GM21786 (cell line): ENCODE results near the gene NR1H4.
"Not testable (repeated sequence)": the region's sequence is repeated elsewhere in the genome, so short reads cannot be mapped to it uniquely, and the experiment has no call there.

ENCODE experiments used
- ATAC-seq: cut with Tn5 transposase; IDR thresholded peaks from one replicate; pipeline ENCODE4 v1.9.1; 2021; ENCODE audit not compliant: unreplicated experiment

The NR1H4 gene

GRCh38 chr12:100473716-100474150, at the start of gene NR1H4:
NR1H4 (plus strand) TSS chr12:100473866; CDS start chr12:100493324, 19,458 bp downstream.
- no peak for ATAC-seq

DNA sequence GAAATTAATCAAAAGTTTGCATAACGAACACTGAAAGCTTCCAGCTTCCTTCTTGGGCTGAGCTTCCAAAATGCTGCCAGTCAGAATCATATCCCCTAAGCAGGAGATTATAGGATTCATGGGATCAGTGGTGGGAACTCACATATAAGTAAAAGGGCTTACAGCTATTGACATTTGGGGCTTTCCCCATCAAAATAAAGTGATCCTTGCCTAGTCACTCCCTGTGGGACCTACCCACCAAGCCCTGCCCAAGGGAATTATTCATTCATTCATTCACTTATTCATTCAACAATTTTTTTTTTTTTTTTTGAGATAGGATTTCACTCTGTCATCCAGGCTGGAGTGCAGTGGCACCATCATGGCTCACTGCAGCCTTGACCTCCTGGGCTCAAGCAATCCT, 47.5 kb upstream of the NR1H4 start:
- no peak for ATAC-seq

- no peak for ATAC-seq
Measured at GRCh38 chr12:100427078-100427477, 46.6 kb upstream of the NR1H4 start.

DNA sequence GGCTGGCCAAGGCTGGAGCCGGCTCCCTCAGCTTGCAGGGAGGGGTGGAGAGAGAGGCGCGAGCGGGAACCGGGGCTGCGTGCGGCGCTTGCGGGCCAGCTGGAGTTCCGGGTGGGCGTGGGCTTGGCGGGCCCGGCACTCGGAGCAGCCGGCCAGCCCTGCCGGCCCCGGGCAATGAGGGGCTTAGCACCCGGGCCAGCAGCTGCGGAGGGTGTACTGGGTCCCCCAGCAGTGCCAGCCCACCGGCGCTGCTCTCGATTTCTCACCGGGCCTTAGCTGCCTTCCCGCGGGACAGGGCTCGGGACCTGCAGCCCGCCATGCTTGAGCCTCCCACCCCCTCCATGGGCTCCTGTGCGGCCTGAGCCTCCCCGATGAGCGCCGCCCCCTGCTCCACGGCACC, 43.4 kb upstream of the NR1H4 start:
- not testable (repeated sequence) for ATAC-seq

DNA sequence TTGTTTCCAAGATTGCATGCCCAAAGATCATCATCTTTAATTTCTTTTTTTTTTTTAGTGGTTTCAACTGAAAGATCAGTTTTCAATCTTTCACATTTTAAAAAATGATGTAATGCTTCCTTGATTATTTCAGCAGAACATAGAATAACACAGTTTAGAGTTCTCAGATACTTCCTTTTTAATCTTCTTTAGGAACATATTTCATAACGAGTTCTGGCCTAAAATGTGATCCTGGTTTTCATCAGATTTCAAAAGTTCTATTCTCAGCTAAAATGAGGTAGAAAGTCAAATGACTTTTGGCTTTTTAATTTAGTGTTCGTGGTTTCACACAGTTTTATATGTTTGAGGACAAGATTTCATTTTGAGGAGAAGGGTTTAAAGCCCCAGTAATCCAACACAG, 40.0 kb upstream of the NR1H4 start:
- ATAC-seq, result no peak

DNA sequence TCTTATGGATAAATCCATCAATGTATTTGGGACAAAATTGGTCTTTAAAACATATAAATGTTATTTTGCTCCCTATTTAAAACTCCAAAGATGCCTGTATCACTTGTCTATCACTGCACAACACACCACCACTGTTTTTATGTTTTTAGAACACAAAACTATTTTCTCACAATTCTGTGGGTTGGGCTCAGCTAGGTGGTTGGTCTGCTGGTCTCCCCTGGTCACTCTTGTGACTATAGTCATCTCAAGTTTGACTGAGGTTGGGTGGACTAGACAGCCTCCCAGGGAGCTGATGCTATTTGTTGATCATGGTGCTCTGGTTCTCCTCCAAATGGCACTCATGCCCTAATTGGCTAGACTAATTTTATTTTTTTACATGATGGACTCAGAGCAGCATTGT, 39.5 kb upstream of the NR1H4 start:
- no peak for ATAC-seq

- no peak for ATAC-seq
Measured at GRCh38 chr12:100435957-100436356, 37.7 kb upstream of the NR1H4 start.

DNA sequence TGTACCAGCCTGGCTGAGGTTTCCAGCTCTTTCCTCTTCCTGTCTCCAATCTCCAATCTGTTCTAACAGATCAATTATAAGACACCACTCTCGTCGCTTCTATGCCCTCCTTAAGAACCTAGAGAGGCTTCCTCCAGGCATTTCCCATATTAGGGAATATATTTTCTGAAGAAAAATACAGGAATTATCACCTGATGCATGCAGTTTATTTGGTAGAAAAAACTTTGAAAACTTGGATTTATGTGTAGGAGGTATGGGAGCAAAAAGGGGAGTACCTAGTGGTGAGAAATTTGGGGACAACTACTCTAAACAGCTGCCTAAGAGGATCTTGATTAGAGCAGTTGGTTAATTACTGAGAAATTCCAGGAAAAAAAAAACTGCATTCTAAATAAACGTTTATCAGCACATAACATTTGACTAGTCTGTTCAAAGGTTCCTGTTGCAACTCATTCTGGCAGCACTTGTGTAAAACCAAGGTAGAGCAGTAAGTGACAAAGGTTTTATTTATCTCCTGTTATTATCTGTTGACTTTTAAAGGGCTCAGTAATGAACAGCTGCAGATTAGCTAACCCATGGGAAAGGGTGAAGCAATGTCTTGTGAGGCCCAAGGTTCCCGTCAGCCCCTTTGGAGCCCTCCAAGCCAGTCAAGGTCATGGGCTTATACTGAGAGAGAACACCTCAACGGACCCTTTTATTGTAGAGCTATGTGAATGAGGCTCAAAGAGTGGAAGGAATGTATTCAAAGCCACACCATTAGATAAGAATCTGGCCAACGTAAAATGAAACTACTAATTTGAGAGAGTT, 36.4 kb upstream of the NR1H4 start:
- ATAC-seq, result no peak

- no peak for ATAC-seq
Measured at GRCh38 chr12:100439797-100440196, 33.9 kb upstream of the NR1H4 start.

DNA sequence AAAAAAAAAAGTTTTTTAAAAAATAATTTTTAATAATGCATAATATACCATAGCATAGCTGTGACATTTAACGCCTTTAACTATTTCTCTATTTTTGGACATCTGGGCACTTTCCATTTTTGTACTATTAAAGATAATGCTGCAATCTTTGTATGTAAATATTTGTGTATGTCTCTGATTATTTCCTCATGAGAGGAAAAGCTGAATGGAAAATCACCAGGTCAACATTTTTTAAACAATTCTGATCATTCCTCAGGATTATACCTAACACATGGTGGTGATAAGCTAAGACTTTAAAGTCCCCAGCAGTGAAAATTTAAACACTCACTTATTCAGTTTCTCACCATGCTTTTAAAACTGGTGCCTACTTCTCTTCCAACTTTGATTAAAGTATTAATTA, 31.3 kb upstream of the NR1H4 start:
- ATAC-seq, result no peak

- no peak for ATAC-seq
Measured at GRCh38 chr12:100443434-100443833, 30.2 kb upstream of the NR1H4 start.

- no peak for ATAC-seq
Measured at GRCh38 chr12:100445081-100445481, 28.6 kb upstream of the NR1H4 start.

DNA sequence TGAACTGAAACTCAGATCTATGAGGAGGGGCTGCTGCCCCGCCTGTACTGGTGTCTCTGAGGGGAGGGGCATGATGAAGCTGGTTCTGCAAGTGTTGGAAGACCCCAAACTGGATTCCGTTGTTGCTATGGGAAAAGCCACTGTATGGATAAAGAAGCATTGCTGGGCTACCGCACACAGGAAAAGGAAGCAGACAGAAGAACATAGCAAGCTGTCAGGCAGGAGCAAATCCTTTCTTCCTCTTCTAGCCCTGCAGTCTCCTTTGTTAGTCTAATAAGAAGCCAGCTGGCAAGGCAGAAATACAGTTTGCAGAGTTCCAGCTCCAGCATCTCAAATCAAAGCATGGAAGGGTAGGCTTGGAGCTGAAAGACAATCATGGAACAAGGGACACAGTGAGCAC, 26.3 kb upstream of the NR1H4 start:
- no peak for ATAC-seq

DNA sequence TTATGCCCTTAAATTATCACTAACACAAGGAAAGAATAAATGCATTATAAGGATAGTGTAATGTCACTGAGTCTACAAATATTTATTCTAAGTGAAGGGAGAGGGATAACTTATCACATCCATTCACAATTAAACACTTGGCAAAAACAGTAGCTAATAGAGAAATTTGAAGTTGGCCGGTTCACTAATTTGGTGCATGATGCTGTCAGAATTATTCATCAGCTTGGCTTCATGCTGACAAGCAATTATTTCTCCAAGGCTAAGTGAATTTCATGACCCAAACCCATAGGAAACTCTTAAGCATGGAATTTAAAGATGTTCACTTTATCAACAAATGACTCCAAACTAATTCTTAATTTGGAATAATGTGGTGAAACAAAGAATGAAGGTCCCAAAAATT, 25.0 kb upstream of the NR1H4 start:
- ATAC-seq, result no peak

DNA sequence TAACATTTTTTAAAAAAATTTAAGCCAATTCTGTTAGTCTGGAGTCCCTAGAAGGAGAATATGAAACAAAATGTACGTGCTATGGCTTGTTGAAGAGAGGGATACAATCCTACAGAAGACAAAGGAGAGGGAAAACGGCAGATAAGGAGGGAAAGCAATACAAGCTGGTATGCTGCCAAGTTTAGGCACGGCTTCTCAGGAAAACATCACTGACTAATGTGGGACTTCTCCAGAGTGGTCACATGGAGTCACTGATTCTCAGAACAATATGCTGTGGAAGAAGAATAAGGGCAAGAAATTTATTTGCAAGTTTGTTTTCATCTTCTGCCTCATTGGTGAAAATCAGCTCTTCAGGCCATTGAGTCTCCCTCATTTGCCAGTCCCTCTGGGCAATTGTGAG, 22.9 kb upstream of the NR1H4 start:
- ATAC-seq, result no peak

- ATAC-seq, result no peak
Measured at GRCh38 chr12:100453951-100454350, 19.7 kb upstream of the NR1H4 start.

DNA sequence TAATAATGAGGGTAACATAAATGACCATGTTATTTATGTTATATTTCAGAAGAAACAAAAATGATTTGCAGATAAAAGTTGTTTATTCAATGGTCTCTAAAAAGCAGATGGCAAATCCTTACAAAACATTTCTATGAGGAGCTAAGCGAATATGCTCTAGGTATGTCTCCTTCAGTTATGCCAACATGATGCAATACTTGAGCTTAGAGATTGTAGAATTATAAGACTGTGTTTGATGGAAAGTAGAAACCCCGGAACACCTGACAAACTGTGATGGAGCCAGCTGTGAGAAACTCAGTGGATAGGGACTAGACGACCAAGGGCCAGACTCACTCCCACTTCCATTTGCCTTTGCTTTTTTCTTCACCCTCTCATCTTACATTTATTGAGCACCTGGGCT, 17.8 kb upstream of the NR1H4 start:
- no peak for ATAC-seq

DNA sequence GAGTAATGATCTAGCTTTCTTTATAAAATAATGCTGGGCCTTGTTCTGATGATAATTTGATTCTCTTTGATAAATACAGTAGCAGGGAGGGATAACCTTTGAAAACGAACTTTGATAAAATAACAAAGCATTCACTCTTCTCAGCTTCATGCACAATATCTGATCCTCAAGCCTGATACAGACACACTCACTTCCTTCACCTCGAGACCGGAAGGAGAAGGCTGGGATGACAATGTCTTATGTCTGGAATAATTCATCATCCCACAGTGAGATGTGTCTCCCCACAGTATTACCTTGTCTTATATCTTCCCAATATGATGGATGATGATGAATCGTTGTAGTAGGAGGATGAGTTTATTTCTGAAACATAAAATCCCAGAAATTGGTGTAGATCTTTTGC, 15.5 kb upstream of the NR1H4 start:
- no peak for ATAC-seq

DNA sequence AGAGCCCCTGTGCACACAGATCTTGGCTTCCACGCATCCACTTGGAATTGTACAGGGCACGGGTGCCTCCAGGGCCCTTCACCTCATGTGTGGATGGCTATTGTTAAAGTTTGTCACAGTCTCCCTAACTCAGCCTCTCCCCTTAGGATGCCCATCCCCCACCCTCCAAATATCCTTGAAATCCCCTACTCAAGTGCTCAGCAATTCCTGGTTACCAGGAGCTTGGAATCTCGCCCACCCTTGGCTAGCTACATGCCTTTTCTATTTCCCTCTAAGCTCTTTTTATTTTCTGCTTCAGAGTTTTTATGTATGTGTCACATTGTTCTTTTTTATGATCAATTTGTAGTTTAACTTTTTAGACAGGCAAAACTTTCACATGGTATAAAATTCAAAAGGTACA, 13.0 kb upstream of the NR1H4 start:
- ATAC-seq, result no peak

- ATAC-seq, result no peak
Measured at GRCh38 chr12:100461330-100461973, 12.2 kb upstream of the NR1H4 start.

GRCh38 chr12:100463661-100464060, 10.0 kb upstream of the NR1H4 start:
- ATAC-seq, result no peak

GRCh38 chr12:100464529-100464928, 9.1 kb upstream of the NR1H4 start:
- no peak for ATAC-seq

GRCh38 chr12:100468126-100468525, 5.5 kb upstream of the NR1H4 start:
- ATAC-seq, result no peak
